Fibroblast of skin of back (primary cell): ENCODE measurements around the gene CUX1.
"Not testable (repeated sequence)": the region's sequence is repeated elsewhere in the genome, so short reads cannot be mapped to it uniquely, and the experiment has no call there.

ENCODE experiments used
- DNase-seq: peaks from one replicate; pipeline ENCODE4 v3.0.0-alpha.2; 2013

The CUX1 gene

DNA sequence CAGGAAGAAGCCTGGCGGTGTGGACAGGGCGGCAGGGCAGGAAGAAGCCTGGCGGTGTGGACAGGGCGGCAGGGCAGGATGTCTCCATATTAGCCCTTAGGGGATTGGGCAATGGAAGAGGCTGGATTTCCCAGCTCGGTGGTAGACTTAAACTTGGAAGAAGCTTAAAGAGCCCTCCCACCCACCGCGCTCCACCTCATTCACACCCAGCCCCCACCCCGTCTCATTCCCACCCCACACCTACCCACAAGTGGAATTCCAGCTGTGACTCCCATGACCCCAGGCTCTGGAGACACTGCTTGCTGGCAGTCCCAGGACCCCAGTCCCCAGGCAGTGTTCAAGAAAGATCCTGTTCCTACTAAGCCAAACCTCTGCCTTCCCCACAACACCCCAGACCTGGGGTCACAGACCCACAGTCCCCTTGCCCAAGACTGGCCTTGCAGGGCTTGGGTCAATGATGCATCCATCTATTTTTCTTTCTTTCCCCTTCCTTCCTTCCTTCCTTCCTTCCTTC lies 504.8 kb downstream of the CUX1 start:
- DNase-seq: no peak

- DNase-seq: no peak
These were observed 506.4 kb downstream of the CUX1 start for GRCh38 chr7:102323914-102324195.

- not testable (repeated sequence) for DNase-seq
These were observed 507.7 kb downstream of the CUX1 start for GRCh38 chr7:102325106-102325505.

GRCh38 chr7:102326157-102326889 lies 508.9 kb downstream of the CUX1 start:
- no peak for DNase-seq

GRCh38 chr7:102327183-102327582 lies 509.8 kb downstream of the CUX1 start:
- not testable (repeated sequence) for DNase-seq

DNA sequence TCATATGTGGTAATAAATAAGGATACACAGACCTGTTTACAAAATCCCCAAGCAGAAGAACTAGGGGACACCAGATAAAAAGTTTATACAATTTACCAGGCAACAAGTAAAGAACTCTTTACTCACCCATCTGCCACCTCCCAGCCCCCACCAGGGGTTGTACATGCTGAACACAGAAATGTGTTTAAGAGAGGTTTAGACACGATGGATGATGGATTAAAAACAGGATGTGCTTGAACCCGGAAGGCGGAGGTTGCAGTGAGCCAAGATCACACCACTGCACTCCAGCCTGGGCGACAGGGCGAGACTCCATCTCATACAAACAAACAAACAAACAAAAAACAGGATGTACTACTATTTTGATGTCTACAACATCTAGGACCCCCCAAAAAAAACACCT lies 511.4 kb downstream of the CUX1 start:
- DNase-seq: not testable (repeated sequence)

GRCh38 chr7:102329366-102329765 lies 511.9 kb downstream of the CUX1 start:
- not testable (repeated sequence) for DNase-seq

DNA sequence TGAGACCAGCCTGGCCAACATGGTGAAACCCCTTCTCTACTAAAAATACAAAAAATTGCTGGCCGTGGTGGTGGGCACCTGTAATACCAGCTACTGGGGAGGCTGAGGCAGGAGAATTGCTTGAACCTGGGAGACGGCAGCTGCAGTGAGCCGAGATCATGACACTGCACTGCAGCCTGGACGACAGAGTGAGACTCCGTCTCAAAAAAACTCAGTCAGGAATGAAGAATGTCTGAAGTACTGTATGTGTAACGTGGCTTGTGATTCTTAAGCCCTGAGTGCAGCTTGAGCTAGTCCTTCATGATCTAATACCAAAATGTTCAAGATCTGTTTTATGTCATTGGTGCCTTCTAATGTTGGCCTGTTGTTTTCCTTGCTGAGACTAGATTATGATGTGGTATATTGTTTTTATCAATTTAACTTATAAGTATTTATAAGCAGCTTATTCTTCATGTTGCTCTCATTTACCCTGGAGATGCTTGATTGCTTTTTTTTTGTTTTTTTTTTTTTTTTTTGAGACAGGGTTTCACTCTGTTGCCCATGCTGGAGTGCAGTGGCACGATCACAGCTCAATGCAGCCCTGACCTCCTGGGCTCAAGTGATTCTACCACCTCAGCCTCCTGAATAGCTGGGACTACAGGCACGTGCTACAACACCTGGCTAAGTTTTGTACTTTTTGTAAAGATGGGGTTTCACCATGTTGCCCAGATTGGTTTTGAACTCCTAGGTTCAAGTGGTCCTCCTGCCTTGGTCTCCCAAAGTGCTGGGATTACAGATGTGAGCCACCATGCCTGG lies 513.4 kb downstream of the CUX1 start:
- not testable (repeated sequence) for DNase-seq
